GM19193 (cell line): Measurements from ENCODE around the gene SLC16A12.

ENCODE experiments used
- POLR2A ChIP-seq: IDR thresholded peaks from 4 replicates; pipeline ENCODE4 v1.6.1; 2011; ENCODE audit not compliant: insufficient read depth, insufficient read length; ENCODE audit errors: extremely low read depth

SLC16A12 gene

GRCh38 chr10:89393898-89394297 lies 141.5 kb downstream of the SLC16A12 start:
- no peak for TF ChIP-seq POLR2A

GRCh38 chr10:89392974-89393373 lies 142.4 kb downstream of the SLC16A12 start:
- TF ChIP-seq POLR2A: no peak

GRCh38 chr10:89391907-89392756 lies 143.3 kb downstream of the SLC16A12 start, which contains the start of gene IFIT1:
Gene IFIT1 (plus strand): TSS chr10:89392623. CDS start chr10:89392713, 90 bp downstream.
- peak; percentile 27 for TF ChIP-seq POLR2A

GRCh38 chr10:89390476-89391225 lies 144.7 kb downstream of the SLC16A12 start:
- TF ChIP-seq POLR2A: no peak

GRCh38 chr10:89389254-89389653 lies 146.1 kb downstream of the SLC16A12 start:
- TF ChIP-seq POLR2A: no peak

- TF ChIP-seq POLR2A: no peak
These were observed 146.6 kb downstream of the SLC16A12 start for GRCh38 chr10:89388806-89389205.

- no peak for TF ChIP-seq POLR2A
These were observed 150.7 kb downstream of the SLC16A12 start for GRCh38 chr10:89384474-89385340.

- TF ChIP-seq POLR2A: no peak
These were observed 152.6 kb downstream of the SLC16A12 start for GRCh38 chr10:89382757-89383156.
